Measurements from ENCODE around the gene YKT6. TPM values are rescaled to one million over a fixed set of nuclear protein-coding genes. Genes with fewer than 3 reads are reported as not detected.

YKT6 gene
- total and polyA plus RNA-seq, 4 donors: 48.0 to 115 (median 78.9) TPM

DNA sequence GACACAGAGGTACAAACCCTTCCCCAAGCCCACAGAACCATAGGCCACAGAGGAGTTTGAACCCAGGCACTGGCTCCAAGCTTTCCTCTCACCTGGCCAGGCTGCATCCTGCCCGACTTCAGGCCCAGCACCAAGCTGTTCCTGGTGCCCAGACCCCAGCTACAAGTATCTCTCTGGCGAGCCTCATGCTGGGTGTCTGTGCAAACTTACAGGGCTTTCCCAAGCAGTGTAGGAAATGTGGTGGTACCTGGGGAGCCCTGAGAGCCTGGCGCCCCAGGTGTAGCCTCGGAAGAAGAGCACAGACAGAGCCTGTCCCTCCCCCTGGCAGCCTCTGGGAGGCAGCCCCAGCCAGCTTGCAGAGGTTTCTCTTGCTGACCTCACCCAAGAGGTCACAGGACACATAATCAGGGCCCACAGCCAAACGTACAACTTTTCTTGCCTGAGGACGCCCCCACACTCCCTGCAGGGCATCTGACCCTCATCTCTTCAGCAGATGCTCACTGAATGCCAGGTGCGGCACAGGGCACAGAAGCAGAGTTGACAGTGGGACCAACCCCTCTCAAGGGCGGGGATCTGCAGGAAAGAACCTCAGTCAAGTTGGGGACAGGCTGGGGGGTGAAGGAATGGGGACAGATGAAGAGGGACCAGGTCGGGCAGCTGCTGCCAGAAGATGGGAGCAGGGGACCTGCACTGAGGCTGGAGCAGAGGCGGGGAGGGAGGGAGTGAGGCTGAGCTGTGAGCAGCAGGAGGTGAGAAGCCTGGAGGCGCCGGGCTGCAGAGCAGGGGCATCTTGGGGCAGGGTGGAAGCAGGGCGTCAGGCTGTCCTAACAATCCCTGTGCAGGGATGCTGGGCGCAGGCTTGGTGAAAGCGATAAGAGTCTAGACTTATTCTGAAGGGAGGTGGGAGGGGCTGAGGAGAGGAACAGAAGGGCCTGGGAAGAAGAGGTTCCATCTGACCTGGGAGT lies 43.4 kb upstream of the YKT6 start:
- no peak overlapping the region for H3K27ac ChIP-seq (ENCODE audit: low read depth, low read length)
- H3K4me1 ChIP-seq (ENCODE audit: control insufficient read depth, insufficient read depth, low read length): peaks cover 12% of the 10 kb centered on the region
- 67% methylated on average over 15 of the region's 15 CpGs for WGBS (ENCODE audit: insufficient coverage)
- H3K27me3 ChIP-seq (ENCODE audit: control insufficient read depth, insufficient read depth, low read length): no peaks in the 10 kb centered on the region
- H3K9me3 ChIP-seq (ENCODE audit: control insufficient read depth, insufficient read depth, low read length): no peaks in the 10 kb centered on the region
- H3K4me3 ChIP-seq (ENCODE audit: low read depth, low read length): no peak overlapping the region
- no peak for DNase-seq (ENCODE audit: low read depth in 4 of 6, low spot score in 6 of 6)
- H3K36me3 ChIP-seq (ENCODE audit: control insufficient read depth, insufficient read depth, low read length): no peaks in the 10 kb centered on the region

DNA sequence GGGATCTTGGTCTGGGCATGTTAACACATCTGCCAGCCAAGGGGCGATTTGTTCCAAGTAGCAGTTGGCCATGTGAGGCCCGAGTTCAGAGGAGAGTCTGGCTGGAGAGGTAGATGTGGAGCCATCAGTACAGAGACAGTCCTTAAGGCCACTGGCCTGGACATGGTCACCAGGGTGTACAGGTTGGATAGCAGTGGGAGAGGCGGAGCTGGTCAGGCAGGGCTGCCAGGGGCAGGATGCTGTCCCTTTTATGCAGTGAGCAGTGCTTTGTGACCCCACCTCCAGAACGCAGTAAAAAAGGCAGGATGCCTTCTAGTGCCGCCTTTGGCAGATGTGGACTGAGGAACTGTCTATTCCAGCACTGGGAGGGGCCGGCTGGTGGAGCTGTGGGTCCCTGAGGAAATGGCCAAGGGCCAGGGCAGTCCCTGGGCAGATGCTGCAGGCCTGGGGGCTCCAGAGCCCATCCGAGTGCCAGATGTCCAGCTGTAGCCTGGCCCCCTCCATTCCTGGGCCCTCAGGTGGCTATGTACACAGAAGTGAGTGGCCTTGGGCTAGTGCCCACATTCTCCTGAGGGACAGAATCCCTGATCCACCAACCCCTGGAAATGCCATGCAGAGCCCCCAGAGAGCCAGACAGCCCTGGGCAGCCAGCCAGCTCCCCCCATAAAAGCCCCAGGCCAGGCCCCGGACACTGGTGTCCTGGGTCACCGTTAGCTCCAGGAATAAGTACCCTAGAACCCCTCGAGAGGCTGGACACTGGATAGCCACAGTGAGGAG lies 42.5 kb upstream of the YKT6 start:
- no peak overlapping the region for H3K27ac ChIP-seq (ENCODE audit: low read depth, low read length)
- H3K4me3 ChIP-seq (ENCODE audit: low read depth, low read length): no peak overlapping the region
- H3K36me3 ChIP-seq (ENCODE audit: control insufficient read depth, insufficient read depth, low read length): no peaks in the 10 kb centered on the region
- no peaks in the 10 kb centered on the region for H3K9me3 ChIP-seq (ENCODE audit: control insufficient read depth, insufficient read depth, low read length)
- peaks cover 12% of the 10 kb centered on the region for H3K4me1 ChIP-seq (ENCODE audit: control insufficient read depth, insufficient read depth, low read length)
- DNase-seq (ENCODE audit: low read depth in 4 of 6, low spot score in 6 of 6): no peak
- 65% methylated on average over 10 of the region's 10 CpGs for WGBS (ENCODE audit: insufficient coverage)
- no peaks in the 10 kb centered on the region for H3K27me3 ChIP-seq (ENCODE audit: control insufficient read depth, insufficient read depth, low read length)

DNA sequence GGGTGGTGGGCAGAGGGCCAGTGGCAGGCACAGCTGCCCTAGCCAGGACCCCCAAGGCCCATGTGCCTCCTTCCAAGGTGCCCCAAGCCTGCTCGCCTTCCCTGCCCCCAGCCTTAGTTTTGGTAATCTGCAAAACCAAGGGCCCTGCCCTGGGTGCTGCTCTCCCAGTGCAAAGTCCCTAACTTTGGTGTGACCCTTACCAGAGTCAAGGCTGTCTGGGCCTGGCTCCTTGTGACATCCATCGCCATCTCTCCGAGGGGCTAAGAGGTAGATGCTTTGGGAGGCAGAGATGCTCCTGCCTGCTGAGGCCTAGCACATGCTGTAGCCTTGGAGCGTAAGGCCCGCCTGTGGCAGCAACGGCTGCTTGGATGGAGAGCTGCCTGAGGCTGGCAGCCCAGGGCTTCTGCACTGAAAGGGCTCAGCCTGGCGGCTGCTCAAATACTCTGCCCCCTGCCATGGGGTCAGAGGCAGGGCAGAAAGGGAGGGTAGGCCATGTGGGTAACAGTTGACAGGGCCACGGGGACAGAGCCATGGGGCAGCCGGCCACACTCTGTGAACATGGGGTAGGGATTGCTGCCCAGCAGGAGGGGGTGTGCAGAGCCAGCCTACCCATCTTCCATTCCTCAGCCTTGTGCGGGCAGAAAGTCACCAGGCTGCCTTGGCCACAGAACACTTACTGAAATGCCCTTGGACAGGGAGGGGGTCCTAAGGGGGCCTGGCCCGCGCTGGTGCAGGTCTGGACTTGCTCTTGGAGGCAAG lies 41.7 kb upstream of the YKT6 start:
- H3K4me1 ChIP-seq (ENCODE audit: control insufficient read depth, insufficient read depth, low read length): peaks cover 12% of the 10 kb centered on the region
- peak in 1 of 6 donors; percentile 35 for DNase-seq (ENCODE audit: low read depth in 4 of 6, low spot score in 6 of 6)
- no peaks in the 10 kb centered on the region for H3K27me3 ChIP-seq (ENCODE audit: control insufficient read depth, insufficient read depth, low read length)
- H3K9me3 ChIP-seq (ENCODE audit: control insufficient read depth, insufficient read depth, low read length): no peaks in the 10 kb centered on the region
- H3K4me3 ChIP-seq (ENCODE audit: low read depth, low read length): no peak overlapping the region
- H3K27ac ChIP-seq (ENCODE audit: low read depth, low read length): no peak overlapping the region
- WGBS (ENCODE audit: insufficient coverage): 80% methylated on average over 9 of the region's 12 CpGs
- H3K36me3 ChIP-seq (ENCODE audit: control insufficient read depth, insufficient read depth, low read length): no peaks in the 10 kb centered on the region

DNA sequence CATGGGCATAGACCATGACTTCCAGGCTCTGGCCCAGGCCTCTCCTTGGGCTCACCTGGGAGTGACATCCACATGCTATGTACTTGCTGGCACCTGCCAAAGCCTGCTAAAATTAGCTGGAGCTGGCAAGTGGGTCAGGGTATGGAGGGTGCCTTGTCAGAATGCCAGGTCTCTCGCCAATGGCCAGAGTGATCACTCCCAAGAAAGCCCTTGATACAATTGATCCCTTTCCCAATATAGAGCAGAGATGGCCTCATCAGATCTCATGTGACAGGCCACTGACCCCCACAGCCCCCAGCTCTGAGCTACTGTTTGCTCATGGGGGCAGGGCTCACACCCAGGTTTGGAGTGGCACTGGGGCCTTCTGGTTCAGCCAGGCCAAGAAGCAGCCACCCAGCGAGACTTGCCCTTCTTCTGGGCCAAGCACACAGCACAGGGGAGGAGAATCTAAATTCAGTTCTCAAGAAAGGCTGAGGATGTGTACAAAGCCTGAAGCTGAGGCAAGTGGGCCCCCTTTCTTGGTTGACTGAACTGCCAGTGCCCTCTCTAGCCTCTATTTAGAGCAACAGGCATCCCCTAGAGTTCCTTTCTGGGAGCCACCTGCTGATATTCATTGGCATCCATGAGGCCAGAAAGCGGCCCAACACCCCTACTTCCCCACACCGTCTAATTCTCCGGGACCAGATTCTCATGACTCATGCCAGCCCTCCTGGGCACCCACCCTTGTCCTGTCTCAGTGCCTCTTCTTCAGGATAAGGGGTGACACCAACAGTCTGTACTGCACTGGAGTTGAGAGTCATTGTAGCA lies 40.8 kb upstream of the YKT6 start:
- Histone ChIP-seq H3K27me3 (ENCODE audit: control insufficient read depth, insufficient read depth, low read length) (no peaks in the 10 kb centered on the region), H3K9me3 (ENCODE audit: control insufficient read depth, insufficient read depth, low read length) (no peaks in the 10 kb centered on the region), H3K27ac (ENCODE audit: low read depth, low read length) (no peak overlapping the region), H3K36me3 (ENCODE audit: control insufficient read depth, insufficient read depth, low read length) (no peaks in the 10 kb centered on the region), H3K4me3 (ENCODE audit: low read depth, low read length) (no peak overlapping the region), H3K4me1 (ENCODE audit: control insufficient read depth, insufficient read depth, low read length) (peaks cover 12% of the 10 kb centered on the region)
- 86% methylated on average over 4 of the region's 5 CpGs for WGBS (ENCODE audit: insufficient coverage)
- no peak for DNase-seq (ENCODE audit: low read depth in 4 of 6, low spot score in 6 of 6)

DNA sequence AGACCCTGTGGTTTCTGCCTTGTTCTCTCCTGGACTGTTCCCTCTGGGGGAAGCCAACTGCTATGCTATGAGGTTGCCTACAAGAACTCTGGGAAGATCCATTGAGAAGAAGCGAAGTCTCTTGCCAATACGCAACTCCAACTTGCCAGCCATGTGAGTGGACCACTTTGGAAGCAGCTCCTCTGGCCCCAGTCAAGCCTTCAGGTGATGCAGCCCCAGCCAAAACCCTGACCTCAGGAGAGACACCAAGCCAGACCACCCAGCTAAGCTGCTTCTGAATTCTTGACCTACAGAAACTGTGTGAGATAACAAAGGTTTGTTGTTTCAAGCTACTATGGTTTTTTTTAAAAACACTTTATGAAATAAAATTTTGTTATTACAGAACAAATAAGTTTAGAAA lies 39.4 kb upstream of the YKT6 start:
- H3K4me1 ChIP-seq (ENCODE audit: control insufficient read depth, insufficient read depth, low read length): peaks cover 12% of the 10 kb centered on the region
- DNase-seq (ENCODE audit: low read depth in 4 of 6, low spot score in 6 of 6): no peak
- no peak overlapping the region for H3K27ac ChIP-seq (ENCODE audit: low read depth, low read length)
- H3K36me3 ChIP-seq (ENCODE audit: control insufficient read depth, insufficient read depth, low read length): no peaks in the 10 kb centered on the region
- no peaks in the 10 kb centered on the region for H3K27me3 ChIP-seq (ENCODE audit: control insufficient read depth, insufficient read depth, low read length)
- WGBS (ENCODE audit: insufficient coverage): 100% methylated on average over 2 of the region's 2 CpGs
- no peaks in the 10 kb centered on the region for H3K9me3 ChIP-seq (ENCODE audit: control insufficient read depth, insufficient read depth, low read length)
- H3K4me3 ChIP-seq (ENCODE audit: low read depth, low read length): no peak overlapping the region

DNA sequence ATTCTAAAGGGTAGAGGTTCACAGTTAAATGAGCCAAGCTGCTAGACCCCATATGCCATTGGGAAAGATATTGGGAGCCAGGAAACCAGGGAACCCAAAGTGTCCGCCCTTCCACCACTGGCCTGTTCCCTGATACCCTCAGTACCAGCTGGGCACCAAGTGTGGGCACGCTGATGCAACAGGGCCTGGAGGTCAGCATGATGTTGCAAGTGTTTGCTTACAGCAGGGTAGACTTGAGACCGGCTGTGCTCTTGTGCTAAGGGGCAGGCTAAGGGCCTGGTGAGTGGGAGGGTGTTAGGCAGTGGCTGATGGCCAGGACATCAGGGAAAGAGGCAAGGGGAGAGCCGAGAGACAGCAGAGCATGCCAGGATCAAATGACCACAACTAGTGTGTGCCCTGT lies 38.6 kb upstream of the YKT6 start:
- Histone ChIP-seq H3K27me3 (ENCODE audit: control insufficient read depth, insufficient read depth, low read length) (no peaks in the 10 kb centered on the region), H3K27ac (ENCODE audit: low read depth, low read length) (no peak overlapping the region), H3K4me1 (ENCODE audit: control insufficient read depth, insufficient read depth, low read length) (peaks cover 12% of the 10 kb centered on the region), H3K4me3 (ENCODE audit: low read depth, low read length) (no peak overlapping the region), H3K9me3 (ENCODE audit: control insufficient read depth, insufficient read depth, low read length) (no peaks in the 10 kb centered on the region), H3K36me3 (ENCODE audit: control insufficient read depth, insufficient read depth, low read length) (no peaks in the 10 kb centered on the region)
- DNase-seq (ENCODE audit: low read depth in 4 of 6, low spot score in 6 of 6): no peak
- WGBS (ENCODE audit: insufficient coverage): 89% methylated on average over 4 of the region's 4 CpGs

DNA sequence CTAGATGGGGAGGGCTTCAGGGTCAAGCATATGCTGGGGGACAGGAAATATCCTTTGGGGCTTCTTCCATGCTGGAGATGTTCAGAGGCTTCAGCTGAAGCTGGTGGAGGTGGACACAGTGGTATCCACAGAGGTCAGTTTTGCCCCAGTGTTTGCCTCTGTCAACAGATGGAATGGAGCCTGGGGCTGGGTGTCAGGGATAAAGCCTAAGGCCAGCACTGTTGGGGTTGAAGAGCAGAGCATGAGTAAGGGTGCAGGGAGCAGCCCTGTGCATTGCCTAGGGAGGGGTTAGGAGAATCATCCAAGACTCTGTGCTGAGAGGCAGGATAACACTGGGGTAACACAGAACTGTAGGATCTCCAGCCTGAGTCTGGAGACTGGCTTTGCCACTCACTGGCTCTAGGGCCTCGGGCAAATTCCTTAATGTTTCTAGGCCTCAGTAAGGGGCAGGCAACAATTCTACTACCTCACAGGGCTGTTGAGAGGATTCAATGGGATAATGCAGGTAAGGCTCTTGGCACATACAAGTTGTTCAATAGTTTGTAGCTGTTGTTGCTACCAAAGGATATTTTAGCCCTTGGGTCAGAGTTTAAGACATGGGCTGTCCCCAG lies 37.9 kb upstream of the YKT6 start:
- H3K27me3 ChIP-seq (ENCODE audit: control insufficient read depth, insufficient read depth, low read length): no peaks in the 10 kb centered on the region
- peaks cover 9% of the 10 kb centered on the region for H3K4me1 ChIP-seq (ENCODE audit: control insufficient read depth, insufficient read depth, low read length)
- no peaks in the 10 kb centered on the region for H3K36me3 ChIP-seq (ENCODE audit: control insufficient read depth, insufficient read depth, low read length)
- H3K9me3 ChIP-seq (ENCODE audit: control insufficient read depth, insufficient read depth, low read length): no peaks in the 10 kb centered on the region
- no peak overlapping the region for H3K27ac ChIP-seq (ENCODE audit: low read depth, low read length)
- H3K4me3 ChIP-seq (ENCODE audit: low read depth, low read length): no peak overlapping the region
- DNase-seq (ENCODE audit: low read depth in 4 of 6, low spot score in 6 of 6): no peak
- no CpG with 5 or more reads among the region's 1 CpG for WGBS (ENCODE audit: insufficient coverage)

DNA sequence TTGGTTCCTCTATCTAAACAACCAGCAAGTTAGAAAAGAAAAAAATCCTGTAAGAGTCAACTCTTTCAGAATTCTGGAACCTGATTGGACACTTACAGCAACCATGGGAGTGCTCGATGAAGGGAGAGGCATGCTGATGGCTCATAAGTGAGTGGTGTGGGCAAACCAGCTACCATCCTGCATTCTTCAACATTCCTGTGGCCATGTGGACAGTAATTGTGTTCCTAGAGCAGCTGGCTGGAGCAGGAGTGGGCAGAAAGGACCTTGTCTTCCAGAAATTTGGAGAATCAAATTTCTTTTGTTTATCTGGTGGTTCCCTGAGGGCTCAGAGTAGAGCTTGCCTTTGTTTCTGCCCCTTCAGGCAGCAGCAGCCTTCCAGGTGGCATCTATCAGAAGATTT lies 37.2 kb upstream of the YKT6 start:
- Histone ChIP-seq H3K4me1 (ENCODE audit: control insufficient read depth, insufficient read depth, low read length) (peaks cover 3% of the 10 kb centered on the region), H3K4me3 (ENCODE audit: low read depth, low read length) (no peak overlapping the region), H3K36me3 (ENCODE audit: control insufficient read depth, insufficient read depth, low read length) (no peaks in the 10 kb centered on the region), H3K9me3 (ENCODE audit: control insufficient read depth, insufficient read depth, low read length) (no peaks in the 10 kb centered on the region), H3K27me3 (ENCODE audit: control insufficient read depth, insufficient read depth, low read length) (no peaks in the 10 kb centered on the region), H3K27ac (ENCODE audit: low read depth, low read length) (no peak overlapping the region)
- 80% methylated on average over 1 of the region's 1 CpG for WGBS (ENCODE audit: insufficient coverage)
- DNase-seq (ENCODE audit: low read depth in 4 of 6, low spot score in 6 of 6): no peak

Data from spinal cord (tissue), 10 donors.